ENCODE data around the gene RNPS1.

The RNPS1 gene

DNA sequence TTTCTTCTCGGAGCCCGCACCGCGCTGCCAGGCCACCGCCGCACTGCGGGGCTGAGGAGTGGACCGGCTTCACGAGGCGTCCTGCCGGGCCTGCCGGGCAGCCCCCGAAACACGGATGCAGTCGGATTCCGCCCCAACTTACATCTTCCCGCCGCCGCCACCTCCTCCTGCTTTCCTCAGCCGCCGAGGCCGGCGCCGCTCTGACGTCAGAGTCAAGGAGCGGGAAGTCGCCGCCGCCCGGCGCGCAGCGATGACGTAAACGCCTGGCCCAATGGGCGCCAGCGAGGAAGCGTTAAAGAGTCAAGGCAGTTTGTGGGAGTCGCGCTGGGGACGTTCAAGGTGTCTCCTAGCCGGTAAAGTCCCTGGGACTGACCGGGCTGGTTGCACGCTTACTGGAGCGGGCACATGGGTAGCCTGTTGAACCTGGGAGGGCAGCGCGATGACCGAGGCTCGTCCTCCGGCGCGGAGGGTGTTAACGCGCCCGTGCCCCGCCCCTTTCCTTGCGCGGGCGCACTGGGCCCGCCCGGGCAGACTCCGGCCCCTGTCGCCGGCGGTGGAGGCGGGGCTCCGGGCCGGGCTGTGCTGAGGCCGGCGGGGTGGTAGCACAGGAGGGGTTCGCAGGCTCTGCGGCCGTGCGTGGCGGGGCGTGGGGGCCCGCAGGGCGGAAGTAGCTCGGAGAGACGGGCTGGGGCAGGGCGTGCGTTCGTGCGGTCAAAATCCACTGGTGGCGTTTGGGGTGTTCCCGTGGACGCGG, at the start of gene RNPS1:
Gene RNPS1 (minus strand): TSS at position 214 of the 754 bp plus-strand sequence. CDS start 3,483 bp downstream, outside the sequence.
- DNase-seq (ENCODE audit: low read depth), result peak; percentile 96

- no peak for DNase-seq (ENCODE audit: low read depth)
Measured at GRCh38 chr16:2317231-2318020, 49.5 kb upstream of the RNPS1 start.

DNA sequence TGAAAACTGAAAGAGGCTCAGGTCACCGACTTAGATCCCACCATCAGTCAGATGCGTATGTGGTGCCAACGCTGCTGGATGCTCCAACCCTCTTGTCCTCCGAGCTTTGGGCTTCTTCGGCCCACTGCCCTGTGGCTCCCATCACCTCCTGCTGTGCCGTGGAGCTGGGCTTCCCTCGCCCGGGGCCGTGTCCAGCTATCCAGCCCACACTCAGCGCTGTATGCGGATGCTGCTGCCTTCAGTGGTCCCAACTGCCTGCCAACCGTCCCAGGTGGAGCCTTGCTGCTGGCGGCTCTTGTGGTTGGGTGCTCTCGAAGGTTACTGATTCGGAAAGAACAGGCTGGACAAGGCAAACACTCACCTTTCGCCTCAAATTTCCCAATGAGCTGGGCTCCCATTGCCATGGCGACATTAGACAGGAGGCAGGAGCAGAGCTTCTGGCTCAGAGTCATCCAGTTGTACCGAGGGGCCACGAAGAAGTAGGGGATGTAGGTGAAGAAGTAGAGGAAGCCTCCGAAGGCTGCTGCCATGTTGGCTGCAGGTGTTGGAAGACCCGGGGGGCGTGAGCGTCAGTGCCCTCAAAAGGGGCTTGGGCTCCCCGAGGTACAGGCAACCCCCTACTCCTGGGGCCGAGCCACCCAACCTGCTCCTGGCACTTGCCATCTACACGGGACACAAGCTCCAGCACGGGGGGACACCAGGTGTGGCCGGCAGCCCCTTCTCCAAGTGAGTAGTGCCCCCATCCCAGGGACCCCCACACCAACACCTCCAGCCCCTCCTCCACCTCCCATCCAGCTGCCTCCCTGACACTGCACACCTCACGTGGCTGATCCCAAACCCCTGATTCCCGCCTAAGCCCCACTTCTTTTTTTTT, 40.4 kb upstream of the RNPS1 start:
- no peak for DNase-seq (ENCODE audit: low read depth)

DNA sequence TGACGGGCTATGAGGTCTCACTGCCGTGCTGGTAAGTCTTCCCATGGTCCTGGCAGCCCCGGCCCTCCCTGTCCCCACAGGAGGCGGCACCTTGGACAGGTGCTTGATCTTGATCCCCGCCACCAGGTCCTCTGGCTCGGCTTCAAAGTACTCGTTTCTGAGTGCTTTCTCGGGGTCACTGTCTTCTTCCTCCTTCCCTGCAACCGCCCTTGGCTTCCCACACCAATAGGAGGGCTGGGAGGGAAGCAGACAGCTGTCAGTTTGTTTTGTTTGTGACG, 31.9 kb upstream of the RNPS1 start:
- DNase-seq (ENCODE audit: low read depth), result no peak

GRCh38 chr16:2299121-2299914, 31.4 kb upstream of the RNPS1 start:
- DNase-seq (ENCODE audit: low read depth), result no peak

- DNase-seq (ENCODE audit: low read depth), result no peak
Measured at GRCh38 chr16:2298621-2299020, 30.7 kb upstream of the RNPS1 start.

DNA sequence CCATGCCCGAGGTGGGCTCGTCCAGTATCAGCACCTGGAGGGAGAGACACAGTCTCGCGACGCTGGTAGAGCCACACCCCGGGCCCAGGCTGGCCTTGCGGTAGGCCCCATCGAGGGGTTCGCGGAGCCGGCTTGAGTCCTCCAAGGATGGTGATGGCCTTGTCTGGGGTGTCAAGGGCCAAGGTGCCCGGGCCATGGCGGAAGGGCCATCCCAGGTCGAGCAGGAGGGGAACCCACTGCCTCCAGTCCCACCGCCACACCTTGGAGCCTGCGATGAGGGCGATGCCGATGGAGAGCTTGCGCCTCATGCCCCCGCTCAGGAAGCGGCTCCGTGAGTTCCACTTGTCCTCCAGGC, 29.6 kb upstream of the RNPS1 start:
- DNase-seq (ENCODE audit: low read depth), result no peak

GRCh38 chr16:2296661-2297505, 29.0 kb upstream of the RNPS1 start:
- DNase-seq (ENCODE audit: low read depth), result no peak

GRCh38 chr16:2295056-2295798, 27.3 kb upstream of the RNPS1 start:
- DNase-seq (ENCODE audit: low read depth), result no peak

- DNase-seq (ENCODE audit: low read depth), result no peak
Measured at GRCh38 chr16:2292221-2292620, 24.3 kb upstream of the RNPS1 start.

DNA sequence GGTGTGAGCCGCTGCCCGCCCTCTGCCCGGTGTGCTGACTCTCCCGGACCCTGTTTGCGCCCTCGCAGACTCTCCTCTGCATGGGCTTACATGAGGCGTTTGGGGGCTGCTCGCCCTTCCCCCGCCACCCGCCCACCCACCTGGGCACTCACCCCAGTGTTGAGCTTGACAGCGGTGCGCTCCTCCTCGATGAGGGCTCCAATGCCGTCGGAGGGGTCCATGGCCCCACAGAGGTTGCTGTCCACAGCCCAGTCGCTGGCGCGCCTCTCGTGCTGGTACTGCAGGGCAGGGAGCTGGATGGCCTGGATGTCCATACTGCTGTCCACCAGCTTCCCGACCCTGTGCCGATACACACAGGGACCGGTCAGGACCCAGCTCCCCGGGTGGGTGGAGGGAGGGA, 21.4 kb upstream of the RNPS1 start:
- DNase-seq (ENCODE audit: low read depth), result no peak

- no peak for DNase-seq (ENCODE audit: low read depth)
Measured at GRCh38 chr16:2288726-2289125, 20.8 kb upstream of the RNPS1 start.

- DNase-seq (ENCODE audit: low read depth), result no peak
Measured at GRCh38 chr16:2287916-2288547, 20.1 kb upstream of the RNPS1 start.

- DNase-seq (ENCODE audit: low read depth), result no peak
Measured at GRCh38 chr16:2286550-2286949, 18.6 kb upstream of the RNPS1 start.

GRCh38 chr16:2285731-2286191, 17.8 kb upstream of the RNPS1 start:
- no peak for DNase-seq (ENCODE audit: low read depth)

GRCh38 chr16:2284797-2285576, 17.1 kb upstream of the RNPS1 start:
- no peak for DNase-seq (ENCODE audit: low read depth)

DNA sequence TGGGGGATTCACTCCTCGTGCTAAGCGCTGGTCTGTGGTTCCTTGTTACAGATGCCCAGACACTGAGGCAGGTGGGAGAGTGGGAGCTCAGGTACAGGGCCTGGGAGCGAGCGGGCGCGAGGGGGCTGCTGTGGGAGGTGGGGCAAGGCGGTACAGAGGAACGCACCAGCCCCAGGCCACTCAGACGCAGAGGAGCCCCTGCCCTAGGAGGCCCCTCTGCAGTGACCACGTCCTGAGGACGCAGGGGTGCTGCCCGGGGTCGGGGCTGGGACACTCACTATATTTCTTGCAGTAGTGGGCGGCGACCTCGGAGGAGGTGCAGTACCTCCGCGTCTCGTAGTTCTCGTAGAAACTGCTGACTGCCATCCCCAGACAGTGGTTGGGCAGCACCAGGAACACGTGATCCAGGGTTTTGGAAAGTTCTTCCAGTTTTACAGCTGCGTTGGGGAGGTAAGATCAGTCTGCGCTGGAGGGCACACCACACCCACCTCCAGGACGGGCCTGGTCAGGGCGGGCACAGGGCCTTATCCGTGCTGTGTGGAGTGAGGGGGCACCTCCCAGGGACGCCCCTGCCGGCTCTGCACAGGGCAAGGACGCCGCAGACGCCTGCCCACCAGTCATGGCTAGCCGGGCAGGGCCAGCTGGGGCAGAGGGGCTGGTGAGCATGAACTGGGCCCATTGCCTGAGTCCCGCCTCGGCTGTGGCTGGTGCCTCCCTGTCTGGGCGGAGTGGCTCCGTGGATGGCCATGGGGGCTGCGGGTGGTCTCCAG, 16.3 kb upstream of the RNPS1 start:
- DNase-seq (ENCODE audit: low read depth), result no peak
